NCI-H510A treated with DMSO at 0.1 percent for 48 hours (cell line): ENCODE results near the gene KLHL29.

Source experiments
- DNase-seq: peaks from one replicate; lab custom pipeline; 2025; lab: John Stamatoyannopoulos, UW

KLHL29 gene

GRCh38 chr2:23449413-23449812, 64.4 kb downstream of the KLHL29 start:
- DNase-seq, result no peak

- DNase-seq, result no peak
Observed at GRCh38 chr2:23449831-23450331, 64.9 kb downstream of the KLHL29 start.

- DNase-seq, result no peak
Observed at GRCh38 chr2:23452372-23452771, 67.4 kb downstream of the KLHL29 start.

- no peak for DNase-seq
Observed at GRCh38 chr2:23452853-23453420, 68.0 kb downstream of the KLHL29 start.

GRCh38 chr2:23453432-23453831, 68.5 kb downstream of the KLHL29 start:
- no peak for DNase-seq

GRCh38 chr2:23453836-23454460, 69.0 kb downstream of the KLHL29 start:
- no peak for DNase-seq

- DNase-seq, result no peak
Observed at GRCh38 chr2:23454501-23455120, 69.6 kb downstream of the KLHL29 start.

- no peak for DNase-seq
Observed at GRCh38 chr2:23456396-23456795, 71.4 kb downstream of the KLHL29 start.

GRCh38 chr2:23456881-23457760, 72.1 kb downstream of the KLHL29 start:
- DNase-seq, result no peak

- DNase-seq, result no peak
Observed at GRCh38 chr2:23457990-23458682, 73.2 kb downstream of the KLHL29 start.

GRCh38 chr2:23459032-23459431, 74.1 kb downstream of the KLHL29 start:
- DNase-seq, result no peak

- no peak for DNase-seq
Observed at GRCh38 chr2:23460228-23460627, 75.2 kb downstream of the KLHL29 start.

GRCh38 chr2:23460993-23461392, 76.0 kb downstream of the KLHL29 start:
- DNase-seq, result no peak

- DNase-seq, result no peak
Observed at GRCh38 chr2:23464156-23464555, 79.2 kb downstream of the KLHL29 start.

GRCh38 chr2:23464905-23465537, 80.0 kb downstream of the KLHL29 start:
- DNase-seq, result no peak

- DNase-seq, result no peak
Observed at GRCh38 chr2:23465936-23466335, 81.0 kb downstream of the KLHL29 start.

- no peak for DNase-seq
Observed at GRCh38 chr2:23467618-23468017, 82.6 kb downstream of the KLHL29 start.

GRCh38 chr2:23468474-23469141, 83.6 kb downstream of the KLHL29 start:
- DNase-seq, result no peak

- DNase-seq, result no peak
Observed at GRCh38 chr2:23469142-23469540, 84.2 kb downstream of the KLHL29 start.

GRCh38 chr2:23475036-23475435, 90.1 kb downstream of the KLHL29 start:
- DNase-seq, result no peak

GRCh38 chr2:23475473-23475872, 90.5 kb downstream of the KLHL29 start:
- DNase-seq, result no peak
